Lung (tissue), 12 donors: ENCODE results near the gene RNF112. TPM values are rescaled to one million over a fixed set of nuclear protein-coding genes. Genes with fewer than 3 reads are reported as not detected.
A peak's percentile ranks its signal among the peaks of the same experiment; 100 is the strongest.
"Not testable (repeated sequence)": the region's sequence is repeated elsewhere in the genome, so short reads cannot be mapped to it uniquely, and the experiment has no call there.

Source experiments
- ATAC-seq: fragments of 200-7000 bp; cut with Tn5 transposase; one replicate; pipeline ENCODE4 v1.9.1; 2020; ENCODE audit warnings: moderate number of reproducible peaks; ENCODE audit not compliant: insufficient read depth, low FRiP score
- DNase-seq, 3 donors: peaks; one replicate each; pipeline ENCODE4 v3.0.0-alpha.2; 2013 to 2017
- H3K27ac ChIP-seq, 2 donors: one replicate each; pipeline ENCODE4 v1.5.1; 2013; ENCODE audit warnings: mild to moderate bottlenecking in 2 of 2, moderate library complexity in 2 of 2, control low read depth in 1 of 2, inconsistent platforms in 1 of 2, low read depth in 1 of 2, low read length in 1 of 2
- H3K27me3 ChIP-seq, 3 donors: one replicate each; pipeline ENCODE4 v1.5.1; 2013; ENCODE audit warnings: low read length in 2 of 3; ENCODE audit not compliant: control insufficient read depth in 3 of 3, insufficient read depth in 3 of 3
- H3K36me3 ChIP-seq, 4 donors: one replicate each; pipeline ENCODE4 v1.5.1; 2013; ENCODE audit warnings: low read length in 4 of 4, mild to moderate bottlenecking in 1 of 4, moderate library complexity in 1 of 4; ENCODE audit not compliant: control insufficient read depth in 4 of 4, insufficient read depth in 4 of 4
- H3K4me1 ChIP-seq, 5 donors: one replicate each; pipeline ENCODE4 v1.5.1; 2013; ENCODE audit warnings: low read length in 5 of 5, mild to moderate bottlenecking in 2 of 5, moderate library complexity in 1 of 5; ENCODE audit not compliant: control insufficient read depth in 5 of 5, insufficient read depth in 5 of 5
- H3K4me3 ChIP-seq: one replicate; pipeline ENCODE4 v1.5.1; 2013; ENCODE audit warnings: mild to moderate bottlenecking, control low read depth, moderate library complexity
- H3K9ac ChIP-seq, 2 donors: one replicate each; pipeline ENCODE4 v1.5.1; 2013; ENCODE audit warnings: low read length in 2 of 2, control low read depth in 1 of 2; ENCODE audit not compliant: insufficient read depth in 1 of 2
- H3K9me3 ChIP-seq, 4 donors: one replicate each; pipeline ENCODE4 v1.5.1; 2013; ENCODE audit warnings: low read length in 3 of 4, mild to moderate bottlenecking in 1 of 4, moderate library complexity in 1 of 4; ENCODE audit not compliant: control insufficient read depth in 4 of 4, insufficient read depth in 3 of 4
- WGBS, 2 donors: extraction: QIAGEN DNeasy Blood & Tissue Kit; methylation state at CpG; one replicate each; pipeline ENCODE4 v1.1.7; 2013; 5-methylcytosine and 5-hydroxymethylcytosine counted together
- polyA plus RNA-seq, 2 donors: library from polyadenylated mRNA; stranded (reverse); fragments of 200-250 nt; gene quantifications; one replicate each; pipeline ENCODE4 v1.2.1, GENCODE V29; 2013
- total RNA-seq, 2 donors: library from RNA; depleted of rRNA in 1 of 2; stranded (reverse); fragments of >200 nt in 1 of 2; gene quantifications; one replicate each; pipeline ENCODE4 v1.2.1, GENCODE V29; 2014 to 2021
- TF ChIP-seq, protein P1 (sequence below): IDR thresholded peaks from 2 replicates; pipeline ENCODE4 v1.5.1; 2012; ENCODE audit warnings: mild to moderate bottlenecking; ENCODE audit errors: control extremely low read depth, extremely low read depth
- donor health status: control.
- donor health status: control.
- donor health status: Bipolar disorder and iron deficiency.
- donor health status: healthy.
- donor health status: DM: yes; HTN: yes; CAD: no.

Gene RNF112
- total and polyA plus RNA-seq, 4 donors, result 2.4 to 6.9 (median 3.3) TPM

DNA sequence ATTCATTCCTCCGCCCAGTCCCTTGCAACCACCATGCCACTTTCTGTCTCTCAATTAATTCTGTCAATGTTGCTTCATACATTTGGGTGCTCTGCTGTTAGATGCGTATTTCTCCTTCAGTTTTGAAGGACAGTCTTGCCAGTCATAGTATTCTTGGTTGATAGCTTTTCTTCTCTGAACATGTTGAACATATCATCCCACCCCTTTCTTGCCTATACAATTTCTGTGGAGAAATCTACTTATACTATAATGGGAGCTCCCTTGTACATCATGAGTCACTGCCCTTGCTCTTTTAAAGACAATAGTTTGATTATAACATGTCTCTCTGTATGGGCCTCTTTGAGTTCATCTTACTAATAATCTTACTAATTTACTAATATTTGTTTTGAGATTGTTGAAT, 34.1 kb downstream of the RNF112 start:
- Histone ChIP-seq H3K4me3 (no peak overlapping the region), H3K9ac (no peak overlapping the region), H3K27me3 (no peaks in the 10 kb centered on the region), H3K4me1 (peaks cover 0 to 33% (median 3%) of the 10 kb centered on the region in 5 donors), H3K36me3 (no peaks in the 10 kb centered on the region), H3K9me3 (peaks cover 0 to 7% (median 4%) of the 10 kb centered on the region in 4 donors), H3K27ac (no peak overlapping the region)
- no peak for DNase-seq
- 96% methylated on average over 2 of the region's 2 CpGs for WGBS, 2 donors
- TF ChIP-seq, protein P1, sequence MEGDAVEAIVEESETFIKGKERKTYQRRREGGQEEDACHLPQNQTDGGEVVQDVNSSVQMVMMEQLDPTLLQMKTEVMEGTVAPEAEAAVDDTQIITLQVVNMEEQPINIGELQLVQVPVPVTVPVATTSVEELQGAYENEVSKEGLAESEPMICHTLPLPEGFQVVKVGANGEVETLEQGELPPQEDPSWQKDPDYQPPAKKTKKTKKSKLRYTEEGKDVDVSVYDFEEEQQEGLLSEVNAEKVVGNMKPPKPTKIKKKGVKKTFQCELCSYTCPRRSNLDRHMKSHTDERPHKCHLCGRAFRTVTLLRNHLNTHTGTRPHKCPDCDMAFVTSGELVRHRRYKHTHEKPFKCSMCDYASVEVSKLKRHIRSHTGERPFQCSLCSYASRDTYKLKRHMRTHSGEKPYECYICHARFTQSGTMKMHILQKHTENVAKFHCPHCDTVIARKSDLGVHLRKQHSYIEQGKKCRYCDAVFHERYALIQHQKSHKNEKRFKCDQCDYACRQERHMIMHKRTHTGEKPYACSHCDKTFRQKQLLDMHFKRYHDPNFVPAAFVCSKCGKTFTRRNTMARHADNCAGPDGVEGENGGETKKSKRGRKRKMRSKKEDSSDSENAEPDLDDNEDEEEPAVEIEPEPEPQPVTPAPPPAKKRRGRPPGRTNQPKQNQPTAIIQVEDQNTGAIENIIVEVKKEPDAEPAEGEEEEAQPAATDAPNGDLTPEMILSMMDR, result no peak
- ATAC-seq, result no peak

DNA sequence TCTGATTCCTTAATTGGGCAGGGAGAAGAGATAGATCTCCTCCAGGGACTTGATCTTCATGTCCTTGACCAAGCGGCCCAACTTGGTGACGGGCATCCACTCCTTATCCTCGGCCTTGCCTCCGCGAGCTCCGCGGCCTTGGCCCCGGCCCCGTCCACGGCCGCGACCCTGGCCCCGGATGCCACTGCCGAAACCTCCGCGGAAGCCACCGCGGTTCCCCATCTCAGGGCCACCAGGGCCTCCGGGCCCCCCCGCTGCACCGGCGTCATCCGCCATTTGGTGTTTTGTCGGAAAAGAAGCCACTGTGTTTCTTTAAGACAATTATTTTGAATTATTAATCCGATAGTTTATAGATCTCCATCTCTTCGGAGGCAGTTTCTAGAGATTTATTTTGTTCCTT, 35.5 kb downstream of the RNF112 start:
- H3K27ac ChIP-seq, ATAC-seq, H3K27me3 ChIP-seq, DNase-seq, H3K9ac ChIP-seq, H3K9me3 ChIP-seq, H3K36me3 ChIP-seq, H3K4me3 ChIP-seq: not testable (repeated sequence)
- 88% methylated on average over 26 of the region's 26 CpGs for WGBS, 2 donors
- H3K4me1 ChIP-seq, result peaks cover 0 to 34% (median 3%) of the 10 kb centered on the region in 5 donors

DNA sequence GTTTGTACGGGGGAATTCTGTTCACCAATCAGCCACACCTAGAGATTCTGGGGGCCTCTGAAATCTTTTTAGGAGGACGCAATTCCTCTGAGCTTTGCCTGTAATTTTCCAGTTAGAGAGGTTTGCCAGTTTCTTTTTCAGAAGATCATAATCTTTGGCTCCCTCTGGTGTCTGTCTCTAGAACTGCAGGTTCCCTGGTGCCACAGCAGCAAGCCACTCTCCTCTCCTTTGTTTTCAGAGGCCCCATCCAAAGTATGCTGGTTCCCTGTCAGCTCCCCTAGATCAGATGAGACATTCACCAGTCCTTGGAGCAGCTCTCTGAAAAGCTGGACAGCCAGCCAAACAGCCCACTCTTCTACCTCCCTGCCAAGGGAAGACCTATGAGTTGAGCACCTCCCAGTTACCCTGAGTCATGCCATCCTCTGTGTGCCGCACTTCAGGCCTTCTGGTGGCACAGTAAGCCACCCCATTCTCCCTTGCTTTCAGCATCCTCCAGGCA, 36.1 kb downstream of the RNF112 start:
- Histone ChIP-seq H3K4me1 (peaks cover 0 to 34% (median 3%) of the 10 kb centered on the region in 5 donors), H3K4me3 (no peak overlapping the region), H3K9me3 (peaks cover 0 to 7% (median 4%) of the 10 kb centered on the region in 4 donors), H3K27ac (peak overlapping the region in 1 of 2 donors; percentile 5), H3K27me3 (no peaks in the 10 kb centered on the region), H3K36me3 (no peaks in the 10 kb centered on the region), H3K9ac (peak overlapping the region in 1 of 2 donors; percentile 66)
- ATAC-seq, result peak; percentile 56
- DNase-seq, result peak; percentile 85 to 93 (median 92)
- 31 to 39% methylated on average over 3 of the region's 3 CpGs for WGBS, 2 donors
- TF ChIP-seq, protein P1, result peak; percentile 97

DNA sequence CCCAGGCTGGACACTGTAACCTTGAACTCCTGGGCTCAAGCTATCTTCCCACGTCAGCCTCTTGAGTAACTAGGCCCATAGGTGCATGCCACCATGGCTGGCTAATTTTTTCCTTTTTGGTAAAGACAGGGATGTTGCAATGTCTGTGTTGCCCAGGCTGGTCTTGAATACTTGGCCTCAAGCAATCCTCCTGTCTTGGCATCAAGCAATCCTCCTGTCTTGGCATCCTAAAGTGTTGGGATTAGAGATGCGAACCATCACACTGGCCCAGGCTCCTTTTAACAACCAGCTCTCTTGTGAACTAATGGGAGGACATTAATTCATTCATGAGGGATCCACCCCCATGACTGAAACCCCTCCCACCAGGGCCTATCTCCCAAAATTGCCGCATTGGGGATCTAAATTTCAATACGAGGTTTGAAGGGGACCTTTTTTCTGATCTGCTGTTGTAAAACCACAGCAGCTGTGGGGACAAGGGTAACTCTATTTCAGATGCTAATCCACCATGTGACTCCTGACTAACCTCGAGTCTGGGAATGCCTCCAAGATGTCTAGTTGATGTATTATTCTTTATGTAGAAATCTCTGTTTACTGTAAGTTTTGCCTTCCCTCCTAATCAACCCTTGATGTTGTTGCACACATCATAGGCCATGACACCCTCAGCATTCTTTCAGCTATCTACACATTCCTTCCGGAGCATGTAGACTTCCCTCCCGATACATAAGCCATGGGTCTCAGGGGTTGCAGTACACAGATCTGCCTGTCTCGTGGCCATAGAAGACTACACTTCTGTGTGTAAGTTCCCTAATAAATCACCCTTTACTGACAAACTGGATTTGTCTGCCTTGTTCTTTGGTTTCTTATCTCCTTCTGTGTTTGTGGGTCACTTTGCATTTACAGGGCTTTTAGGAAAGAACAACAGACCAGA, 37.6 kb downstream of the RNF112 start:
- DNase-seq, result peak; percentile 87 to 100 (median 100)
- ATAC-seq, result peak; percentile 82
- H3K9ac ChIP-seq, result peak overlapping the region in 1 of 2 donors; percentile 75

More for the DNA sequence above, 37.6 kb downstream of the RNF112 start:
- no peaks in the 10 kb centered on the region for H3K36me3 ChIP-seq
- H3K27ac ChIP-seq, result peak overlapping the region in 1 of 2 donors; percentile 70
- H3K27me3 ChIP-seq, result no peaks in the 10 kb centered on the region
- peaks cover 0 to 2% (median 0%) of the 10 kb centered on the region in 4 donors for H3K9me3 ChIP-seq
- peaks cover 0 to 34% (median 3%) of the 10 kb centered on the region in 5 donors for H3K4me1 ChIP-seq
- H3K4me3 ChIP-seq, result no peak overlapping the region
- WGBS, 2 donors, result 34 to 37% methylated on average over 8 of the region's 8 CpGs
- TF ChIP-seq, protein P1, result no peak
